GM12878 (cell line): ENCODE measurements around the gene CACNA1A. TPM values are rescaled to one million over a fixed set of nuclear protein-coding genes. Genes with fewer than 3 reads are reported as not detected.

Experiments used
- ATAC-seq: fragments of 200-7000 bp; cut with Tn5 transposase; 3 replicates; pipeline ENCODE4 v1.9.1; 2020; ENCODE audit warnings: mild to moderate bottlenecking, moderate library complexity
- BruUV-seq: library from RNA; stranded (reverse); fragments of 400-500 nt; replicated peaks from 2 replicates; lab custom pipeline; 2021; lab: Mats Ljungman, UMichigan
- CTCF ChIA-PET: fragments of 300-600 bp; sonication (Branson Sonifier 250); formaldehyde crosslinking; extraction: SDS; loops from one replicate; lab custom pipeline; 2021; ENCODE audit warnings: inconsistent platforms; lab: Yijun Ruan, JAX
- POLR2A ChIA-PET: fragments of 350-600 bp; formaldehyde crosslinking; extraction: SDS; loops from one replicate; lab custom pipeline; 2021; ENCODE audit warnings: inconsistent platforms; lab: Charles Lee
- RAD21 ChIA-PET: fragments of 300-600 bp; sonication (Branson Sonifier 250); formaldehyde crosslinking; loops from one replicate; lab custom pipeline; 2023; ENCODE audit warnings: antibody characterized with exemption; ENCODE audit not compliant: unreplicated experiment; lab: Charles Lee
- SMC1A ChIA-PET: fragments of 300-600 bp; sonication (Branson Sonifier 250); formaldehyde crosslinking; loops from one replicate; lab custom pipeline; 2023; ENCODE audit not compliant: unreplicated experiment, uncharacterized antibody; lab: Charles Lee
- DNase-seq: peaks from one replicate; pipeline ENCODE4 v3.0.0-alpha.2; 2011; ENCODE audit warnings: low read depth, low spot score
- FAIRE-seq: peaks from 3 replicates; lab custom pipeline; 2011; peaks lifted over from hg19 to GRCh38; lab: Jason Lieb, UNC
- H2AFZ ChIP-seq: 2 replicates; pipeline ENCODE4 v1.6.0; 2011; ENCODE audit warnings: low read depth, low read length, control low read depth; ENCODE audit not compliant: control insufficient read depth
- H3K27ac ChIP-seq: 2 replicates; pipeline ENCODE4 v1.5.1; 2011; ENCODE audit warnings: control low read depth; ENCODE audit not compliant: control insufficient read depth, insufficient read depth
- H3K27me3 ChIP-seq, 2 experiments: replicated peaks in 1 of 2; 2 replicates each; pipeline versions ENCODE4 v1.6.0 to v1.6.1; 2011; ENCODE audit warnings: low read length in 1 of 2; ENCODE audit not compliant: control insufficient read depth in 2 of 2, insufficient read depth in 2 of 2
- H3K36me3 ChIP-seq, 2 experiments: 2 replicates each; pipeline ENCODE4 v1.5.1; 2011; ENCODE audit warnings: low read length in 1 of 2; ENCODE audit not compliant: control insufficient read depth in 2 of 2, insufficient read depth in 2 of 2
- H3K4me1 ChIP-seq: 2 replicates; pipeline ENCODE4 v1.6.1; 2011; ENCODE audit warnings: mild to moderate bottlenecking, low read length, moderate library complexity, mixed read lengths; ENCODE audit not compliant: control insufficient read depth, insufficient read depth
- H3K4me2 ChIP-seq: 2 replicates; pipeline ENCODE4 v1.6.0; 2011; ENCODE audit warnings: control low read depth; ENCODE audit not compliant: control insufficient read depth, insufficient read depth
- H3K4me3 ChIP-seq: fragments of 200-600 bp; sonication (generic); 2 replicates; pipeline ENCODE4 v1.5.1; 2016
- H3K79me2 ChIP-seq: 2 replicates; pipeline ENCODE4 v1.6.0; 2011; ENCODE audit warnings: low read length; ENCODE audit not compliant: control insufficient read depth, insufficient read depth
- H3K9ac ChIP-seq: 2 replicates; pipeline ENCODE4 v1.8.0; 2011; ENCODE audit warnings: low read length, control low read depth, mixed read lengths; ENCODE audit not compliant: control insufficient read depth, insufficient read depth
- H3K9me3 ChIP-seq: replicated peaks from 3 replicates; pipeline ENCODE4 v1.5.1; 2011; ENCODE audit warnings: mild to moderate bottlenecking, low read length; ENCODE audit not compliant: control insufficient read depth, insufficient read depth
- H4K20me1 ChIP-seq: 2 replicates; pipeline ENCODE4 v1.6.0; 2011; ENCODE audit not compliant: control insufficient read depth, insufficient read depth
- BRCA1 ChIP-seq: IDR thresholded peaks from 2 replicates; pipeline ENCODE4 v1.6.1; 2011; ENCODE audit warnings: low read depth, low read length, improper control_type of control experiment
- CEBPB ChIP-seq, 2 experiments: fragments of 150-350 bp in 1 of 2; IDR thresholded peaks; 2 replicates each; pipeline ENCODE4 v1.6.1; 2012 to 2014; ENCODE audit warnings: low read depth in 2 of 2, low read length in 2 of 2, borderline replicate concordance in 1 of 2, inconsistent platforms in 1 of 2
- CREM ChIP-seq: IDR thresholded peaks from 2 replicates; pipeline ENCODE4 v1.6.1; 2014; ENCODE audit warnings: antibody characterized with exemption, low read depth
- CTCF ChIP-seq, 3 experiments: IDR thresholded peaks in 2 of 3; conservative IDR thresholded peaks in 1 of 3; 2 replicates each; pipeline ENCODE4 v1.5.1; 2011; ENCODE audit warnings: low read depth in 3 of 3, low read length in 3 of 3, mild to moderate bottlenecking in 3 of 3, control low read depth in 2 of 3, moderate library complexity in 2 of 3, inconsistent platforms in 1 of 3, mixed read lengths in 1 of 3; ENCODE audit not compliant: control insufficient read depth in 2 of 3, insufficient read depth in 1 of 3; ENCODE audit errors: extremely low read depth in 1 of 3
- DPF2 ChIP-seq: fragments of 450-650 bp; IDR thresholded peaks from 2 replicates; pipeline ENCODE4 v1.6.1; 2017; ENCODE audit warnings: mild to moderate bottlenecking
- ESRRA ChIP-seq: IDR thresholded peaks from 2 replicates; pipeline ENCODE4 v1.6.1; 2012; ENCODE audit warnings: mild to moderate bottlenecking, low read length, improper control_type of control experiment
- HSF1 ChIP-seq: fragments of 150-350 bp; IDR thresholded peaks from 2 replicates; pipeline ENCODE4 v1.6.1; 2014; ENCODE audit warnings: mild to moderate bottlenecking, low read depth, low read length
- MYC ChIP-seq: IDR thresholded peaks from 2 replicates; pipeline ENCODE4 v1.6.1; 2011; ENCODE audit warnings: mild to moderate bottlenecking, low read length, moderate library complexity, inconsistent platforms; ENCODE audit not compliant: insufficient read depth, insufficient replicate concordance, insufficient read length, severe bottlenecking
- RAD21 ChIP-seq: IDR thresholded peaks from 2 replicates; pipeline ENCODE4 v1.6.1; 2011; ENCODE audit warnings: mild to moderate bottlenecking, low read depth, low read length, moderate library complexity; ENCODE audit not compliant: insufficient read depth
- SMAD1 ChIP-seq: fragments of 450-650 bp; IDR thresholded peaks from 2 replicates; pipeline ENCODE4 v1.6.1; 2018; ENCODE audit warnings: mild to moderate bottlenecking, low read depth; ENCODE audit not compliant: partially characterized antibody
- SMARCA5 ChIP-seq: fragments of 450-650 bp; IDR thresholded peaks from 2 replicates; pipeline ENCODE4 v1.6.1; 2017; ENCODE audit warnings: mild to moderate bottlenecking
- SMC3 ChIP-seq: IDR thresholded peaks from 2 replicates; pipeline ENCODE4 v1.6.1; 2011; ENCODE audit warnings: low read length, improper control_type of control experiment, borderline replicate concordance
- TCF7 ChIP-seq: IDR thresholded peaks from 2 replicates; pipeline ENCODE4 v1.6.1; 2014; ENCODE audit warnings: antibody characterized with exemption, borderline replicate concordance
- WGBS: methylation state at CpG from one replicate; pipeline ENCODE4 v1.1.6; 2016; ENCODE audit warnings: low lambda C conversion rate; ENCODE audit not compliant: insufficient replicate concordance, insufficient coverage; ENCODE audit errors: missing lambda C conversion rate; 5-methylcytosine and 5-hydroxymethylcytosine counted together
- in situ Hi-C: fragments of 300-500 bp; cut with MboI; formaldehyde crosslinking; loops from 9 replicates; pipeline ENCODE4 v1.14.3; 2018; ENCODE audit warnings: mixed read lengths
- intact Hi-C: fragments of 100-400 bp; cut with micrococcal nuclease; formaldehyde crosslinking; loops from one replicate; pipeline ENCODE4 v1.14.2; 2022; ENCODE audit not compliant: unreplicated experiment
- polyA plus RNA-seq, 11 experiments: library from polyadenylated mRNA; depleted of rRNA in 4 of 11; unstranded in 6 of 11; stranded (reverse) in 5 of 11; fragments of >200 nt; fragmentation: Nextera tagmentation in 4 of 11; fragmentation: Illumina TruSeq in 1 of 11; extraction: Ambion mirVana in 4 of 11; extraction: Trizol in 1 of 11; gene quantifications; 1 replicate in 1 of 11; 2 replicates in 10 of 11; pipeline versions ENCODE4 v1.2.1 to v1.2.3, GENCODE V29; 2011 to 2016; ENCODE audit warnings: inconsistent platforms in 2 of 11, missing spikeins in 2 of 11, low read depth in 1 of 11
- total RNA-seq, 4 experiments: library from RNA; depleted of rRNA in 3 of 4; stranded (reverse); fragments of >200 nt in 3 of 4; fragmentation: Illumina TruSeq in 1 of 4; extraction: Trizol in 1 of 4; gene quantifications; 2 replicates each; pipeline versions ENCODE4 v1.2.1 to v1.2.3, GENCODE V29; 2013 to 2021

Gene CACNA1A
- total and polyA plus RNA-seq, 10 of the 15 experiments (the other 5 are each of a cell fraction or from before 2014, with no cell fraction given), result 1.1 to 4.4 (median 2.5) TPM

GRCh38 chr19:13262450-13262849 lies 243.8 kb downstream of the CACNA1A start:
- FAIRE-seq, result peak; percentile 96
- H4K20me1 ChIP-seq, result no peaks in the 10 kb centered on the region
- peak; percentile 78 for ATAC-seq
- H3K4me2 ChIP-seq, result no peak overlapping the region
- no peaks in the 10 kb centered on the region; the same call in 2 of the 3 replicates for H3K9me3 ChIP-seq
- BruUV-seq, result no TSS peak
- H3K4me3 ChIP-seq, result no peak overlapping the region
- intact Hi-C loops (loop anchor here (1.0 to 5.0 kb wide), 5 partner anchors 67 to 285 kb away; partner anchors contain the start of genes LYL1, NACC1 and TRMT1), in situ Hi-C loops (loop anchor here (5.0 to 10.0 kb wide), 2 partner anchors 50 to 288 kb away; no protein-coding TSS in a partner anchor)
- no peak overlapping the region for H2AFZ ChIP-seq
- no peaks in the 10 kb centered on the region for H3K27me3 ChIP-seq
- ChIA-PET CTCF (interaction anchor here (0.8 to 6.8 kb wide), 16 partner anchors 9 to 285 kb away, joined by 3 to 118 read pairs (median 4); no protein-coding TSS in a partner anchor), SMC1A (interaction anchor here (0.6 to 2.4 kb wide), 9 partner anchors 9 to 156 kb away, joined by 3 to 16 read pairs (median 3); no protein-coding TSS in a partner anchor), POLR2A (interaction anchor here (0.6 to 1.0 kb wide), 3 partner anchors 9 to 107 kb away, joined by 3 to 4 read pairs (median 3); no protein-coding TSS in a partner anchor), RAD21 (interaction anchor here (0.6 to 4.1 kb wide), 8 partner anchors 8 to 281 kb away, joined by 3 to 25 read pairs (median 4); no protein-coding TSS in a partner anchor)
- WGBS, result 37% methylated on average over 8 of the region's 8 CpGs
- no peak overlapping the region for H3K27ac ChIP-seq
- TF ChIP-seq BRCA1, result no peak
- TF ChIP-seq SMAD1, result no peak
- peak; percentile 81 for TF ChIP-seq SMC3
- TF ChIP-seq DPF2, result no peak
- 0 out of 2 replicates have a peak, but pooled peaks have one; percentile 4 for TF ChIP-seq HSF1
- TF ChIP-seq SMARCA5, result peak; percentile 59; the same call in 1 of the 2 replicates
- TF ChIP-seq CREM, result no peak
- TF ChIP-seq CEBPB (IDR thresholded peaks at IDR 0.05; ENCODE audit: borderline replicate concordance in 1 of 2, low read depth in 2 of 2, low read length in 2 of 2), result no peak
- no peak for TF ChIP-seq MYC
- TF ChIP-seq TCF7, result no peak
- peak; percentile 46 to 68 (median 52); a peak in 4 of 6 replicates for TF ChIP-seq CTCF (IDR thresholded peaks at IDR 0.05 in 2 of 3, conservative IDR thresholded peaks at IDR 0.05 in 1 of 3; ENCODE audit: control insufficient read depth in 2 of 3, extremely low read depth in 1 of 3, insufficient read depth in 1 of 3, low read depth in 3 of 3, low read length in 3 of 3)
- TF ChIP-seq ESRRA, result no peak
- peak; percentile 58 for TF ChIP-seq RAD21
- H3K79me2 ChIP-seq, result no peaks in the 10 kb centered on the region
- H3K36me3 ChIP-seq, result no peaks in the 10 kb centered on the region
- H3K9ac ChIP-seq, result no peak overlapping the region
- no peak for DNase-seq
- peaks cover 16% of the 10 kb centered on the region for H3K4me1 ChIP-seq
